HEK293T (cell line): ENCODE data around the gene NSMCE3.

Experiments used
- CTBP1 ChIP-seq: fragments of 450-650 bp; IDR thresholded peaks from 2 replicates; pipeline ENCODE4 v1.6.1; 2016; ENCODE audit warnings: borderline replicate concordance
- LEF1 ChIP-seq: fragments of 450-650 bp; IDR thresholded peaks from 2 replicates; pipeline ENCODE4 v1.6.1; 2017; ENCODE audit warnings: mild to moderate bottlenecking, borderline replicate concordance
- SUZ12 ChIP-seq: fragments of 450-650 bp; IDR thresholded peaks from 2 replicates; pipeline ENCODE4 v1.6.1; 2016; ENCODE audit warnings: mild to moderate bottlenecking
- TARDBP ChIP-seq: fragments of 450-650 bp; IDR thresholded peaks from 2 replicates; pipeline ENCODE4 v1.6.1; 2016
- ZNF384 ChIP-seq: fragments of 450-650 bp; IDR thresholded peaks from 2 replicates; pipeline ENCODE4 v1.6.1; 2016

DNA sequence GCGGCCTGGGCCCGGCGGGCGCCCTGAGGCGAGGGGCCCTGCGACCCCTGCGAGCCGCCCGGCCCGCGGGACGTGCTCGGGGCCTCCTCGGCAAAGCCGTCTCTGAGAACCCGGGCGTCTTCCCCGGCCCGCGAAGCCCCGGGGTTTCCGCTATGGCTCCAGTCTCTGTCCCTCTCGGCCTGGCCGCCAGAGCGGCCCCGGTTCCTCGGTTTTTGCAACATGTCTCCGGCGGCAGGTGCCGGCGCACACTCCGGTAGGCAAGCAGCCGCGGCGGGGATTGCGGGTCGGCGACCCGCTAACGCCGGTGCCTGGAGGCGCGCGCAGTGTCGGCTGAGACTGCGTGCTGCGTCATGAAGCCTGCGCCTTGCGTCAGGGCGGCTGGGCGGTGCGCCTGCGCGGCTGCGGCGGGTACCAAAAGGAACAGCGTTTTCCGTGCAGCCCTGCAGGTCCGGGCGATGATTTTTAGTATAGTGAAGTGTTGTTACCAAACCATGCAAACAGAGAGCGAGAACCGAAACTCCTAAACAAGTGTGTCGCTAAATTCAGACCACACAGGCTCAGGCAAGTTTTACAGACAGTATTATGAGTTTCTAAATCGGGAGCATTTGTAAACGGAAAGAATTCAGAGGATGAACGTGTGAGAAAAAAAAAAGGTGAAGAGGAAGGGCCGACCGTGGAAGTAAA lies at the start of gene NSMCE3:
- TF ChIP-seq TARDBP (no peak), SUZ12 (no peak), ZNF384 (no peak), LEF1 (no peak), CTBP1 (no peak)
